Measurements from ENCODE around the gene CDH13. TPM values are rescaled to one million over a fixed set of nuclear protein-coding genes. Genes with fewer than 3 reads are reported as not detected.
A peak's percentile ranks its signal among the peaks of the same experiment; 100 is the strongest.

CDH13 gene
- polyA plus RNA-seq, 6 donors from 2014 or later, result 0.04 to 0.29 (median 0.19) TPM; not detected in 1

DNA sequence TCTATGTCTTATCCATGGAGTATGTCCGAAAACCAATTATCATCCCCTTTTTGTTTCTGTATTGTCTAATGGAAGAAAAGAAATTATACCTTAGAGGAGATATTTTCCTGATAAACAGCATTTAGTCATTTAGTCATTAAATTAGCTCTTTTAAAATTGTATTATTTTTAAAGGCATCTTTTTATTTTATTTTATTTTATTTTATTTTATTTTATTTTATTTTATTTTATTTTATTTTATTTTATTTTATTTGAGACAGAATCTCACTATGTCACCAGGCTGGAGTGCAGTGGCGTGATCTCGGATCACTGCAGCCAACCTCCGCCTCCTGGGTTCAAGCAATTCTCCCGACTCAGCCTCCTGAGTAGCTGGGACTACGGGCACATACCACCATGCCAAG, 559.1 kb downstream of the CDH13 start:
- H3K4me1 Mint-ChIP-seq, result no peaks in the 10 kb centered on the region
- ATAC-seq (ENCODE audit: low read depth in 2 of 2), result no peak
- H3K4me3 Mint-ChIP-seq, result no peak overlapping the region

DNA sequence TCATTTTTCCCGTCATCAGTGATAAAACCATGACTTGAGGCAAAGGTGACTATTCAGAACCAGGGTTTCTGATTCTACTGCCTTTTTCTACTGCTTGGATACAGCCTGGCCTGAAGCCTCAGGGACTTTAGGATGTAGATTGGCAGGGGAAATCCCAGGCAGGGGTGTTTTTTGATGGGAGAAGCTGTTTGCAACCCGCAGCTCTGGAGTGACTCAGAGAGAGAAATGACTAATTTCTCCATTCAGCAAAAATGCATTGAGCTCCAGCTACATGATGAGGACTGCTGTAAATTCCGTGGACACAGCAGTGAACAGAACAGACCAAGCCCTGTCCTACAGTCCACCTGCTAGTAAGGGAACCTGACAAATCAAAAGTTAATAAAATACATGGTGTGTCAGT, 560.6 kb downstream of the CDH13 start:
- Mint-ChIP-seq H3K27me3 (peaks cover 3 to 13% (median 5%) of the 10 kb centered on the region in 3 donors), H3K4me1 (no peaks in the 10 kb centered on the region), H3K4me3 (no peak overlapping the region), H3K36me3 (no peaks in the 10 kb centered on the region), H3K27ac (no peak overlapping the region), H3K9me3 (peaks cover 0 to 3% (median 0%) of the 10 kb centered on the region in 7 donors)
- DNase-seq (no peak), ATAC-seq (ENCODE audit: low read depth in 2 of 2) (no peak)

More for the DNA sequence above, 559.1 kb downstream of the CDH13 start:
- H3K27me3 Mint-ChIP-seq, result peaks cover 8 to 17% (median 10%) of the 10 kb centered on the region in 3 donors
- no peaks in the 10 kb centered on the region for H3K36me3 Mint-ChIP-seq
- no peak for DNase-seq
- peaks cover 0 to 3% (median 0%) of the 10 kb centered on the region in 7 donors for H3K9me3 Mint-ChIP-seq
- no peak overlapping the region for H3K27ac Mint-ChIP-seq

DNA sequence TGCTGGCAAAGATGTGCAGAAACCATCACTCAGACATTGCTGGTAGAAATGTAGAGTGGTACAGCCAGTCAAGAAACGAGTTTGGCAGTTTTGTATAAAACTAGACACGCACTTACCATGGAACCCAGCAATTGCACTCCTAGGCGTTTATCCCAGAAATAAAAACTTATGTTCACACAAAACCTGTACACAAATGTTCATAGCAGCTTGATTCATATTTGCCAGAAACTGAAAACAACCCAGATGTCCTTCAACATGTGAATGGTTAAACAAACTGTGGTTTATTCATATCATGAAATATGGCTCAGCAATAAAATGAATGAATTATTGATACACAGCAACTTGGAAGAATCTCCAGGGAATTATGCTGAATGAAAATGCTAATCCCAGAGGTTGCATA, 570.0 kb downstream of the CDH13 start:
- H3K27ac Mint-ChIP-seq, result no peak overlapping the region
- H3K4me3 Mint-ChIP-seq, result no peak overlapping the region
- no peak for ATAC-seq (ENCODE audit: low read depth in 2 of 2)
- H3K36me3 Mint-ChIP-seq, result no peaks in the 10 kb centered on the region
- H3K4me1 Mint-ChIP-seq, result no peaks in the 10 kb centered on the region
- DNase-seq, result no peak
- peaks cover 0 to 5% (median 1%) of the 10 kb centered on the region in 7 donors for H3K9me3 Mint-ChIP-seq
- H3K27me3 Mint-ChIP-seq, result peaks cover 0 to 7% (median 5%) of the 10 kb centered on the region in 3 donors

GRCh38 chr16:83197450-83197849, 570.7 kb downstream of the CDH13 start:
- no peak overlapping the region for H3K27ac Mint-ChIP-seq
- H3K4me1 Mint-ChIP-seq, result no peaks in the 10 kb centered on the region

GRCh38 chr16:83198977-83199376, 572.2 kb downstream of the CDH13 start:
- Mint-ChIP-seq H3K27ac (no peak overlapping the region), H3K4me1 (no peaks in the 10 kb centered on the region), H3K9me3 (peaks cover 0 to 5% (median 1%) of the 10 kb centered on the region in 7 donors), H3K4me3 (no peak overlapping the region), H3K36me3 (no peaks in the 10 kb centered on the region), H3K27me3 (peaks cover 0 to 7% (median 0%) of the 10 kb centered on the region in 3 donors)
- DNase-seq (no peak), ATAC-seq (ENCODE audit: low read depth in 2 of 2) (no peak)

More at GRCh38 chr16:83197450-83197849, 570.7 kb downstream of the CDH13 start:
- DNase-seq (no peak), ATAC-seq (ENCODE audit: low read depth in 2 of 2) (no peak)
- Mint-ChIP-seq H3K9me3 (peaks cover 0 to 5% (median 1%) of the 10 kb centered on the region in 7 donors), H3K27me3 (peaks cover 0 to 7% (median 0%) of the 10 kb centered on the region in 3 donors), H3K36me3 (no peaks in the 10 kb centered on the region), H3K4me3 (no peak overlapping the region)

DNA sequence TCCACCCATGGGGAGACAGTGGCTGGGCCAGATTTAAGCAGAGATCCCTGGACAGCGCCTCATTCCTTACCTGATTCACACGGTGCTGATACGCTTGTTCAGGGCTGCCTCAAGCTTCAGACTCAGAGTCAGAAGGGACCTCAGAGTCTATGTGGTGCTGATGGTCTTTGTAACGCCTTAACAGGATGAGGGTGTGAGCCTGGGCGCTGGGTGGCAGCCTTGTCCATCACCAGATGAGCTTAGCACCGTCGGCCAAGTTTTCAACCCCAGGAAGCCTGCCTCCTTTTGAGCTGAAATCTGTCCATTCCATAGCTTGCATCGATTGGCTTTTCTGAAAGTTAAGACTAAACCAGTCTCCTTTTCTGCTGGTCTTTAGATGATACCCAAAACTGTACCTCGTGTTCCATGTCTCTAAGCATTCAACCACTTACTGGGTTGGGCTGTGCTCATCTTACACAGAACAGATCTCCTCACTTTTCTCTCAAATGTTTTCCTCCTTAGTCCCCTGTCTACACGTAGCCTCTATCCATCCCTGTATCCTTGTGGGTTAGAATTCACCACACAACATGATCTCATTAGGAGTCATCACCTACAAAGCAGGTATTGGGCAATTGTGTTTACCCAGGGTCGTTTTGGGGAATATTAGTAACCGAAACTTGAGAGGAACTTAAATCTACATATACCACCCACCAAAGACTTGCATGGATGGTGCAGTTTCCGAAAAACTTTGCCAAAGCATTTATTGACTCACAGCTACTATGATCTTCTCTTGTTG, 573.4 kb downstream of the CDH13 start:
- DNase-seq (no peak), ATAC-seq (ENCODE audit: low read depth in 2 of 2) (no peak)
- Mint-ChIP-seq H3K27me3 (peaks cover 0 to 7% (median 0%) of the 10 kb centered on the region in 3 donors), H3K36me3 (no peaks in the 10 kb centered on the region), H3K4me1 (no peaks in the 10 kb centered on the region), H3K27ac (no peak overlapping the region), H3K9me3 (peaks cover 0 to 7% (median under 1%) of the 10 kb centered on the region in 7 donors), H3K4me3 (no peak overlapping the region)

DNA sequence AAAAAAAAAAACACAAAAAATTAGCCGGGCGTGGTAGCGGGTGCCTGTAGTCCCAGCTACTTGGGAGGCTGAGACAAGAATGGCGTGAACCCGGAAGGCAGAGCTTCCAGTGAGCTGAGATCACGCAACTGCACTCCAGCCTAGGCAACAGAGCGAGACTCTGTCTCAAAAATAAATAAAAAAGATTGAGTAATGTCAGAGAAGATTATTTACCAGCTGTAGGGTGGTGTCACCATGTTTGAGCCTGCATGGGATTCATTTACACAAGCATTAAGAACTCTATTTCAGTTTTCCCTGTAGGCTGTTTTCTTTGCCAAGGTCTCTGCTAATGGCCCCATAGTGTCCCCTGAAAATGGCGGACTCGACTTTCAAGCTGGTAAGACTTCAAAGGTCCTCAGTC, 575.0 kb downstream of the CDH13 start:
- ATAC-seq (ENCODE audit: low read depth in 2 of 2), result no peak
- Mint-ChIP-seq H3K9me3 (peaks cover 0 to 6% (median 0%) of the 10 kb centered on the region in 7 donors), H3K4me3 (no peak overlapping the region), H3K36me3 (no peaks in the 10 kb centered on the region), H3K4me1 (no peaks in the 10 kb centered on the region), H3K27me3 (peaks cover 0 to 7% (median 6%) of the 10 kb centered on the region in 3 donors), H3K27ac (peak overlapping the region in 1 of 6 donors; percentile 66)
- no peak for DNase-seq

- Mint-ChIP-seq H3K4me3 (no peak overlapping the region), H3K27me3 (peaks cover 0 to 6% (median 3%) of the 10 kb centered on the region in 3 donors), H3K27ac (no peak overlapping the region), H3K4me1 (no peaks in the 10 kb centered on the region), H3K36me3 (no peaks in the 10 kb centered on the region), H3K9me3 (peaks cover 0 to 6% (median 0%) of the 10 kb centered on the region in 7 donors)
- no peak for DNase-seq
- no peak for ATAC-seq (ENCODE audit: low read depth in 2 of 2)
Observed at GRCh38 chr16:83205896-83206295, 579.1 kb downstream of the CDH13 start.

DNA sequence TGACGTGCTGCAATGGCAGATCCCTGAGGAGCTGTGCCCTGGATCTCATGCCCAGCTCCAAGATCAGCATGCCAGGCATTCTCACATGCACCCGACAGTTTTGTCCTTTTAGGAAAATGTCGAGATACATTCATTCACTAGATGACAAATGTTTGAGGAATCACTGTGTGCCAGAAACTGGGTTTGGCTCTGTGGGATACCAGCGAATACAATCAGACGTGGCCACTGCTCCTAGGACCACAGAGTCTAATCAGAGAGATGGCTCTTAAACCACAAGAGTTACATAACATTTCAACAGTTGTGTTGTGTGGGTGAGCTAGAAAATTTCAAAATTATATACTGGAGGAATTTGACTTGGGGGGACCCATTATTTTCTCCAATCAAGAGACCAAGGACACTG, 579.7 kb downstream of the CDH13 start:
- Mint-ChIP-seq H3K36me3 (no peaks in the 10 kb centered on the region), H3K9me3 (peaks cover 0 to 6% (median 0%) of the 10 kb centered on the region in 7 donors), H3K4me3 (no peak overlapping the region)

DNA sequence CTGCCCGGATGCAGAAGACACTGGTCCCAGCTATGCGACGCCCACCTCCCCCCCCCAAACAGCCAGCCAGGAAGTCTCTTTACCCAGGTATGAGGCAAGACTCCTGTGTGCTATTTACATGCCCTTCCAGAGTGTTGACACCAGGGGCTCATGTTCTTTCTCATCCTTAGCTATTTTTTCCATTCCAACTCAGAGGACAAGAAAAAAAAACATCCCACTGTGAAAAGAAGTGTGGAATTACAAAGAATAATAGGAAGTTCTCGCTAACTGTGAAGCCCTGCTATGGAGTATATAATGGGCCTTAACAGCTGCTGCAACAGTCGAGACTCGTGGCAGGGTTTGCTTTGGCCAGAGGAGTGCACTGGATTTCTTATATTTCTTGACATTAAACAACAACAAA, 584.9 kb downstream of the CDH13 start:
- DNase-seq (no peak), ATAC-seq (ENCODE audit: low read depth in 2 of 2) (no peak)
- Mint-ChIP-seq H3K27ac (no peak overlapping the region), H3K4me3 (no peak overlapping the region), H3K36me3 (no peaks in the 10 kb centered on the region), H3K9me3 (peaks cover 4 to 17% (median 11%) of the 10 kb centered on the region in 7 donors), H3K4me1 (no peaks in the 10 kb centered on the region), H3K27me3 (peaks cover 0 to 4% (median 0%) of the 10 kb centered on the region in 3 donors)

More for the DNA sequence above, 579.7 kb downstream of the CDH13 start:
- no peak for DNase-seq
- Mint-ChIP-seq H3K27me3 (peaks cover 0 to 6% (median 0%) of the 10 kb centered on the region in 3 donors), H3K27ac (no peak overlapping the region), H3K4me1 (no peaks in the 10 kb centered on the region)
- no peak for ATAC-seq (ENCODE audit: low read depth in 2 of 2)

DNA sequence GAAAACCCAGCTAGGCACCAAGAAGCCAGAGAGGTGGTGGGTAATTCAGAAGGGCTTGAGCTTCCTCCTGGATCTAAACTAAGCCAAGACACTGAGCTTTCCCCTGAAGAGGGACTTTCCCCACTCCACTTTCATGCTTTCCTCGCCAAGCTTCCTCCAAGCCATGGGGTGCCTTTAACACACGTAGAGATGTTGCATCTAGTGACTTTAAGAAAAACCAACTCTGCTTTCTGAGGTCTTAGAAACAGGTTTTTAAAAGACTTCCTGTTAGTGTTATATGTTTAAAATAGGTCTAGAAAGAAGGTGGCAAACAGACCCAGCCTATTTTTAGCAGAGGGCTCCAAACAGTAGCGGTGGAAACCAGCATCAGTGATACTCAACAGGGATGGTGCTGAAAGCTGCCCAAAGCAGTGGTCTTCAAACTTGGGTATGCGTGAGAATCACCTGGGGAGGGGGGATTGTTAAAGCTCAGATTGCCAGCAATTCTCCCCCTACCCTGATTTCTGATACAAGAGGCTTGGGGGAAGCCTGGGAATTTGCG, 585.6 kb downstream of the CDH13 start:
- H3K27ac Mint-ChIP-seq, result no peak overlapping the region
- no peak for ATAC-seq (ENCODE audit: low read depth in 2 of 2)

DNA sequence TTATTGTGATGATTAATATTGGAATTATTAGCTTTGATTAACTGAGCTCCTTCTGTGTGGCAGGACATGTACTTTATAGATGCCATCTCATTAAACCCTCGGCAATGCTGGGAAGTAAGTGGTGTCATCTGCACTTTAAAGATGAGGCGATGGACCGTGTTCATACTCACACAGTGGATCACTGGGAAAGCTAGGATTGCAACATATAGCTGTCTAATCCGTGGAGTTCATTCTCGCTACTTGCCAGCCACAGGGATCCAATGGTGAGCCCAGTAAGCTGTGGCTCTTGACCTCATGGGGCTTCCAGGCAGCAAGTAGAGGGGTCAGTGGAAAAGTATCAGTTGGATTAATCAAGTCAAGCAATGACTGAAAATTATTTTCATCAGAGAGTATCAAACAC, 587.9 kb downstream of the CDH13 start:
- DNase-seq (no peak), ATAC-seq (ENCODE audit: low read depth in 2 of 2) (no peak)
- Mint-ChIP-seq H3K36me3 (no peaks in the 10 kb centered on the region), H3K27ac (no peak overlapping the region), H3K9me3 (peaks cover 4 to 17% (median 10%) of the 10 kb centered on the region in 7 donors), H3K4me3 (no peak overlapping the region), H3K27me3 (peaks cover 0 to 8% (median 4%) of the 10 kb centered on the region in 3 donors), H3K4me1 (no peaks in the 10 kb centered on the region)

More for the DNA sequence above, 585.6 kb downstream of the CDH13 start:
- peaks cover 4 to 17% (median 11%) of the 10 kb centered on the region in 7 donors for H3K9me3 Mint-ChIP-seq
- H3K36me3 Mint-ChIP-seq, result no peaks in the 10 kb centered on the region
- H3K4me3 Mint-ChIP-seq, result no peak overlapping the region
- no peaks in the 10 kb centered on the region for H3K4me1 Mint-ChIP-seq
- peaks cover 0 to 4% (median 0%) of the 10 kb centered on the region in 3 donors for H3K27me3 Mint-ChIP-seq
- no peak for DNase-seq

DNA sequence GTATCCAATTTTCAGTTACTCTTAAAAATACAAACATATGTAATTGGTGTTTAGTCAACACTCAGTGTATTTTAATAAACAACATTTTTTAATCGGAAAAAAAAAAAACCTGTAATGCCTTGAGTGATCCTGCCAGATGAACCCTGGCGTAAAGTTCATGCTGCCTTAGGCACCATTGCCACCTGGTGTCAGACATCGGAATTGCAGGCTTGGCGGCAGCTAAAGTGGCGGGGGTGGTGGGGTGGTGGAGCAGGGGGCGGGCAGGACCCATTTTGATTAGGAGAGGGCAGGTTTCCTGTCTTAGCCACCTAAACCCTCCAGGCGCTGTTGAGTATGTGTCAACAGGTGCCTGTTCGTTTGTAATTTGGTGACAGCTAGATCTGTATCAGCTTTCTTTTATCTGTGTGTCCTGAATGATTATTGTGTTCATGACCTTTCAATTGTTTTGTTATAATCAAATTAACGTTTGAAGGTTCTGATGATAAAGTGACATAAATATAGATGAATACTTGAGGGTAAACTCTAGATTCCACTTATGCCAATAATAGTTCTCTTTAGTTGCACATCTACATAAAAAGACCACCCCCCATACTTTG, 588.7 kb downstream of the CDH13 start:
- DNase-seq (peak; percentile 1), ATAC-seq (ENCODE audit: low read depth in 2 of 2) (no peak)
- H3K27ac Mint-ChIP-seq, result no peak overlapping the region
- H3K27me3 Mint-ChIP-seq, result peaks cover 0 to 8% (median 4%) of the 10 kb centered on the region in 3 donors
- H3K36me3 Mint-ChIP-seq, result no peaks in the 10 kb centered on the region
- no peak overlapping the region for H3K4me3 Mint-ChIP-seq
- peaks cover 4 to 17% (median 10%) of the 10 kb centered on the region in 7 donors for H3K9me3 Mint-ChIP-seq
- H3K4me1 Mint-ChIP-seq, result no peaks in the 10 kb centered on the region

Data from naive B cell (primary cell).